GM21737 (cell line): Measurements from ENCODE around the gene MARCHF5.
"Not testable (repeated sequence)": the region's sequence is repeated elsewhere in the genome, so short reads cannot be mapped to it uniquely, and the experiment has no call there.

Source experiments
- ATAC-seq: cut with Tn5 transposase; IDR thresholded peaks from one replicate; pipeline ENCODE4 v1.9.1; 2021; ENCODE audit warnings: mild to moderate bottlenecking, moderate library complexity; ENCODE audit not compliant: unreplicated experiment

The MARCHF5 gene

GRCh38 chr10:92385831-92386230 lies 94.9 kb downstream of the MARCHF5 start:
- no peak for ATAC-seq

- ATAC-seq: no peak
These were observed 96.4 kb downstream of the MARCHF5 start for GRCh38 chr10:92387289-92387940.

GRCh38 chr10:92393173-92393572 lies 102.2 kb downstream of the MARCHF5 start:
- not testable (repeated sequence) for ATAC-seq

GRCh38 chr10:92395271-92395670 lies 104.3 kb downstream of the MARCHF5 start:
- ATAC-seq: no peak

- not testable (repeated sequence) for ATAC-seq
These were observed 111.3 kb downstream of the MARCHF5 start for GRCh38 chr10:92402234-92402633.
